HepG2 (cell line): Measurements from ENCODE around the gene ERBB3. TPM values are rescaled to one million over a fixed set of nuclear protein-coding genes. Genes with fewer than 3 reads are reported as not detected.

Source experiments
- ATF6 ChIP-seq: sonication (generic); formaldehyde crosslinking; conservative IDR thresholded peaks from 2 replicates; pipeline ENCODE4 v1.4.0; 2020; ENCODE audit warnings: missing genetic modification reagents
- CTCF ChIP-seq: sonication (generic); formaldehyde crosslinking; IDR thresholded peaks from 2 replicates; pipeline ENCODE4 v1.5.0; 2020; ENCODE audit warnings: mild to moderate bottlenecking, missing genetic modification reagents, moderate library complexity
- DRAP1 ChIP-seq: IDR thresholded peaks from 2 replicates; pipeline ENCODE4 v1.6.1; 2016; ENCODE audit warnings: missing genetic modification reagents, missing compliant biosample characterization
- EED ChIP-seq: sonication (generic); formaldehyde crosslinking; IDR thresholded peaks from 2 replicates; pipeline ENCODE4 v1.5.0; 2020; ENCODE audit warnings: mild to moderate bottlenecking, missing genetic modification reagents
- FIP1L1 ChIP-seq: fragments of 200-400 bp; formaldehyde crosslinking; IDR thresholded peaks from 2 replicates; pipeline ENCODE4 v1.6.1; 2018; ENCODE audit warnings: low read depth, mild to moderate bottlenecking, low read length, moderate library complexity, borderline replicate concordance; ENCODE audit not compliant: insufficient read depth
- FLYWCH1 ChIP-seq: sonication (generic); formaldehyde crosslinking; IDR thresholded peaks from 2 replicates; pipeline ENCODE4 v1.8.1; 2023; ENCODE audit warnings: mild to moderate bottlenecking, missing genetic modification reagents
- FOXA1 ChIP-seq, 2 experiments: fragments of 450-650 bp in 1 of 2; sonication (generic) in 1 of 2; formaldehyde crosslinking in 1 of 2; IDR thresholded peaks; 2 replicates each; pipeline versions ENCODE4 v1.4.0 to v1.6.1; 2016 to 2020; ENCODE audit warnings: missing genetic modification reagents in 1 of 2
- HCFC1 ChIP-seq: fragments of 150-350 bp; IDR thresholded peaks from 2 replicates; pipeline ENCODE4 v1.6.1; 2014; ENCODE audit warnings: low read depth, low read length
- HNRNPLL ChIP-seq: fragments of 200-400 bp; formaldehyde crosslinking; IDR thresholded peaks from 2 replicates; pipeline ENCODE4 v1.6.1; 2017; ENCODE audit warnings: mild to moderate bottlenecking, low read depth, low read length; ENCODE audit not compliant: poor library complexity, severe bottlenecking
- KAT8 ChIP-seq: IDR thresholded peaks from 2 replicates; pipeline ENCODE4 v1.6.1; 2016; ENCODE audit warnings: missing genetic modification reagents, missing compliant biosample characterization
- MAF1 ChIP-seq: sonication (generic); formaldehyde crosslinking; IDR thresholded peaks from 2 replicates; pipeline ENCODE4 v1.5.0; 2020; ENCODE audit warnings: missing genetic modification reagents, borderline replicate concordance
- MIER2 ChIP-seq: IDR thresholded peaks from 2 replicates; pipeline ENCODE4 v1.6.1; 2016; ENCODE audit warnings: missing biosample characterization, missing genetic modification reagents
- NRL ChIP-seq: sonication (generic); formaldehyde crosslinking; IDR thresholded peaks from 2 replicates; pipeline ENCODE4 v1.5.0; 2020; ENCODE audit warnings: missing genetic modification reagents, mild to moderate bottlenecking, moderate library complexity, borderline replicate concordance
- RFXAP ChIP-seq: sonication (generic); formaldehyde crosslinking; IDR thresholded peaks from 2 replicates; pipeline ENCODE4 v1.4.0; 2020; ENCODE audit warnings: missing genetic modification reagents, borderline replicate concordance
- SMYD3 ChIP-seq: sonication (generic); formaldehyde crosslinking; IDR thresholded peaks from 2 replicates; pipeline ENCODE4 v1.8.1; 2023; ENCODE audit warnings: mild to moderate bottlenecking, missing genetic modification reagents
- SNAI1 ChIP-seq: sonication (generic); formaldehyde crosslinking; IDR thresholded peaks from 2 replicates; pipeline ENCODE4 v1.5.0; 2020; ENCODE audit warnings: mild to moderate bottlenecking, missing genetic modification reagents, borderline replicate concordance
- ZBTB2 ChIP-seq: sonication (generic); formaldehyde crosslinking; IDR thresholded peaks from 2 replicates; pipeline ENCODE4 v1.8.0; 2022; ENCODE audit warnings: low read depth, missing genetic modification reagents
- ZNF333 ChIP-seq: sonication (generic); formaldehyde crosslinking; IDR thresholded peaks from 2 replicates; pipeline ENCODE4 v1.4.0; 2020; ENCODE audit warnings: mild to moderate bottlenecking, missing genetic modification reagents, borderline replicate concordance
- ZNF496 ChIP-seq: sonication (generic); formaldehyde crosslinking; IDR thresholded peaks from 2 replicates; pipeline ENCODE4 v1.8.1; 2023; ENCODE audit warnings: mild to moderate bottlenecking, moderate library complexity, missing genetic modification reagents; ENCODE audit not compliant: insufficient replicate concordance
- ZNF709 ChIP-seq: sonication (generic); formaldehyde crosslinking; IDR thresholded peaks from 2 replicates; pipeline ENCODE4 v1.5.0; 2020; ENCODE audit warnings: mild to moderate bottlenecking, missing genetic modification reagents
- ZNF740 ChIP-seq: sonication (generic); formaldehyde crosslinking; IDR thresholded peaks from 2 replicates; pipeline ENCODE4 v1.4.0; 2020; ENCODE audit warnings: missing genetic modification reagents
- ZNF839 ChIP-seq: sonication (generic); formaldehyde crosslinking; IDR thresholded peaks from 2 replicates; pipeline ENCODE4 v1.4.0; 2020; ENCODE audit warnings: missing genetic modification reagents, mild to moderate bottlenecking, borderline replicate concordance
- polyA plus RNA-seq, 8 experiments: library from polyadenylated mRNA; depleted of rRNA in 3 of 8; stranded (reverse) in 7 of 8; unstranded in 1 of 8; fragments of >200 nt; fragmentation: Illumina TruSeq in 4 of 8; extraction: Trizol in 4 of 8; gene quantifications; 2 replicates each; pipeline versions ENCODE4 v1.2.1 to v1.2.3, GENCODE V29; 2011 to 2016; ENCODE audit warnings: low read depth in 4 of 8, missing spikeins in 1 of 8, mixed read lengths in 1 of 8; ENCODE audit not compliant: insufficient read depth in 1 of 8
- total RNA-seq, 5 experiments: library from RNA; depleted of rRNA; stranded (reverse); fragments of >200 nt; fragmentation: Illumina TruSeq; extraction: Trizol; gene quantifications; 2 replicates each; pipeline ENCODE4 v1.2.3, GENCODE V29; 2016; ENCODE audit warnings: low read depth in 1 of 5

Gene ERBB3
- total and polyA plus RNA-seq, 2 of the 13 experiments (the other 11 are each of a cell fraction or from before 2014, with no cell fraction given) = 93.6 to 358 TPM

- TF ChIP-seq DRAP1 (CRISPR knock-in tag) (peak; percentile 91), ZNF740 (no peak; the same call in 1 of the 2 replicates), CTCF (CRISPR knock-in tag) (peak; percentile 52), HCFC1 (0 out of 2 replicates have a peak, but pooled peaks have one; percentile 18), EED (CRISPR knock-in tag) (peak; percentile 13; the same call in 1 of the 2 replicates), SNAI1 (no peak), ATF6 (CRISPR knock-in tag) (no peak; the same call in 1 of the 2 replicates), NRL (CRISPR knock-in tag) (peak; percentile 70; the same call in 1 of the 2 replicates), FIP1L1 (no peak), ZNF709 (peak; percentile 64; the same call in 1 of the 2 replicates), HNRNPLL (no peak), ZBTB2 (CRISPR knock-in tag) (peak; percentile 74), RFXAP (peak; percentile 90), FOXA1 (IDR thresholded peaks at IDR 0.05) (no peak), FOXA1 (CRISPR knock-in tag; IDR thresholded peaks at IDR 0.05) (no peak; the same call in 1 of the 2 replicates), ZNF496 (CRISPR knock-in tag) (no peak), SMYD3 (peak; percentile 93), MIER2 (peak; percentile 85; the same call in 1 of the 2 replicates), MAF1 (CRISPR knock-in tag) (no peak), FLYWCH1 (CRISPR knock-in tag) (no peak), ZNF333 (no peak), KAT8 (peak; percentile 89), ZNF839 (CRISPR knock-in tag) (no peak)
These were observed 1.7 kb downstream of the ERBB3 start (continued) for GRCh38 chr12:56081393-56082347.
